Right forelimb (tissue), 1 donor: ENCODE results near the gene CTTNBP2.
"Not testable (repeated sequence)": the region's sequence is repeated elsewhere in the genome, so short reads cannot be mapped to it uniquely, and the experiment has no call there.

ENCODE experiments used
- DNase-seq: peaks from one replicate; pipeline ENCODE4 v3.0.0-alpha.2; 2018

Gene CTTNBP2

GRCh38 chr7:117728890-117729624, 144.2 kb downstream of the CTTNBP2 start:
- DNase-seq, result no peak

- no peak for DNase-seq
These were observed 148.3 kb downstream of the CTTNBP2 start for GRCh38 chr7:117724898-117725297.

GRCh38 chr7:117719377-117719776, 153.9 kb downstream of the CTTNBP2 start:
- DNase-seq, result no peak

- no peak for DNase-seq
These were observed 155.0 kb downstream of the CTTNBP2 start for GRCh38 chr7:117718116-117718835.

GRCh38 chr7:117717357-117717756, 155.9 kb downstream of the CTTNBP2 start:
- no peak for DNase-seq

GRCh38 chr7:117716707-117717299, 156.4 kb downstream of the CTTNBP2 start:
- no peak for DNase-seq

- no peak for DNase-seq
These were observed 157.3 kb downstream of the CTTNBP2 start for GRCh38 chr7:117715784-117716445.

GRCh38 chr7:117711556-117711955, 161.7 kb downstream of the CTTNBP2 start:
- DNase-seq, result no peak

GRCh38 chr7:117708173-117708572, 165.1 kb downstream of the CTTNBP2 start:
- DNase-seq, result not testable (repeated sequence)

- DNase-seq, result no peak
These were observed 166.2 kb downstream of the CTTNBP2 start for GRCh38 chr7:117707080-117707479.

GRCh38 chr7:117706210-117706609, 167.0 kb downstream of the CTTNBP2 start:
- DNase-seq, result no peak

GRCh38 chr7:117705630-117706029, 167.6 kb downstream of the CTTNBP2 start:
- DNase-seq, result no peak

GRCh38 chr7:117704063-117704462, 169.2 kb downstream of the CTTNBP2 start:
- DNase-seq, result no peak

GRCh38 chr7:117698018-117698417, 175.2 kb downstream of the CTTNBP2 start:
- DNase-seq, result no peak

- no peak for DNase-seq
These were observed 180.9 kb downstream of the CTTNBP2 start for GRCh38 chr7:117692338-117692737.

GRCh38 chr7:117690147-117690546, 183.1 kb downstream of the CTTNBP2 start:
- DNase-seq, result no peak

- DNase-seq, result no peak
These were observed 183.8 kb downstream of the CTTNBP2 start for GRCh38 chr7:117689406-117689805.

- DNase-seq, result no peak
These were observed 185.1 kb downstream of the CTTNBP2 start for GRCh38 chr7:117688126-117688525.

GRCh38 chr7:117686311-117686935, 186.8 kb downstream of the CTTNBP2 start:
- no peak for DNase-seq

- no peak for DNase-seq
These were observed 187.4 kb downstream of the CTTNBP2 start for GRCh38 chr7:117685795-117686194.

GRCh38 chr7:117683430-117684175, 189.6 kb downstream of the CTTNBP2 start:
- no peak for DNase-seq
